Adrenal gland (tissue), 5 donors: Measurements from ENCODE around the gene GMCL1.

ENCODE experiments used
- CTCF ChIP-seq, 6 experiments: fragments of 450-650 bp in 4 of 6; fragments of 200-600 bp in 2 of 6; sonication (generic) in 1 of 6; IDR thresholded peaks; 1 replicate in 5 of 6; 2 replicates in 1 of 6; pipeline versions ENCODE4 v1.5.1 to v1.8.0; 2016 to 2021; ENCODE audit warnings: antibody characterized with exemption in 6 of 6, mild to moderate bottlenecking in 2 of 6, moderate library complexity in 1 of 6
- POLR2A ChIP-seq, 2 donors: fragments of 450-650 bp; IDR thresholded peaks; one replicate each; pipeline ENCODE4 v1.6.1; 2017; ENCODE audit warnings: antibody characterized with exemption in 2 of 2, mild to moderate bottlenecking in 2 of 2, moderate library complexity in 1 of 2
- donor health status: DM: no; HTN: no; CAD: no.

DNA sequence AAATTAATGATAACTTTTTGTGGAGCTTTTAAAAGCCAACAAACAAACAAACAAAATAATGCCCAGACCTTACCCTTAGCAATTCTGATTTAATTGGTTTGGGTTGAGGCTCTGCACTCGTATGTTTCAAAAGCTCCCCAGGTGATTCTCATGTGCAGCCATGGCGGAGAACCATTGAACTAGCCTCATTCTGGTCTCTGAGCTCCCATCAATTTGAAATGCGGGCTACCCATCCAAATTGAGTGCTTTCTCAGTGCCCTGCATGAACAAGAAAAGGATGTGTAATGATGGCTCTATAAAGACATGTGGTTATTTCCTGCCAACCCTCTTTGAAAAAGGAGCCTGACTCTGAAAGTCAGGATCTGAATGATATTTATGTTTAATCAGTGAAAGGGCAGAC, 93.7 kb downstream of the GMCL1 start:
- TF ChIP-seq CTCF (IDR thresholded peaks at IDR 0.05) (no peak), POLR2A (IDR thresholded peaks at IDR 0.05) (no peak)
